Pancreas (tissue), 10 donors: Measurements from ENCODE around the gene ZFYVE27. TPM values are rescaled to one million over a fixed set of nuclear protein-coding genes. Genes with fewer than 3 reads are reported as not detected.
"Not testable (repeated sequence)": the region's sequence is repeated elsewhere in the genome, so short reads cannot be mapped to it uniquely, and the experiment has no call there.

Source experiments
- ATAC-seq, 4 donors: fragments of 200-7000 bp; cut with Tn5 transposase; one replicate each; pipeline versions ENCODE4 v1.8.0 to v1.9.1; 2020; ENCODE audit warnings: mild to moderate bottlenecking in 4 of 4, moderate library complexity in 4 of 4
- DNase-seq, 6 donors: peaks; one replicate each; pipeline ENCODE4 v3.0.0-alpha.2; 2020
- FAIRE-seq: peaks from 2 replicates; lab custom pipeline; 2012; peaks lifted over from hg19 to GRCh38; lab: Jason Lieb, UNC
- H3K27ac ChIP-seq, 4 donors: fragments of 200-600 bp; sonication (generic); 1 replicate in 3 of 4; 2 replicates in 1 of 4; pipeline versions ENCODE4 v1.5.0 to v1.8.0; 2020
- H3K27me3 ChIP-seq, 4 donors: fragments of 200-600 bp; one replicate each; pipeline ENCODE4 v1.8.0; 2021
- H3K36me3 ChIP-seq, 3 donors: fragments of 200-600 bp; sonication (generic) in 1 of 3; one replicate each; pipeline versions ENCODE4 v1.5.0 to v1.8.0; 2020 to 2021
- H3K4me1 ChIP-seq, 3 donors: fragments of 200-600 bp; one replicate each; pipeline ENCODE4 v1.8.0; 2021
- H3K4me3 ChIP-seq, 4 donors: fragments of 200-600 bp; sonication (generic) in 2 of 4; one replicate each; pipeline versions ENCODE4 v1.5.0 to v1.8.0; 2020 to 2021
- H3K9me3 ChIP-seq, 4 donors: fragments of 200-600 bp; one replicate each; pipeline ENCODE4 v1.8.0; 2021
- CTCF ChIP-seq, 4 donors: fragments of 200-600 bp; sonication (generic) in 3 of 4; IDR thresholded peaks; one replicate each; pipeline versions ENCODE4 v1.5.0 to v1.8.0; 2021; ENCODE audit warnings: antibody characterized with exemption in 4 of 4
- WGBS, 2 donors: extraction: QIAGEN DNeasy Blood & Tissue Kit; methylation state at CpG; one replicate each; pipeline ENCODE4 v1.1.7; 2013; 5-methylcytosine and 5-hydroxymethylcytosine counted together
- intact Hi-C, 3 donors: fragments of 100-400 bp; cut with DNase I; formaldehyde crosslinking; loops; one replicate each; pipeline versions ENCODE4 v1.11.1 to v1.14.2; 2022
- polyA plus RNA-seq, 2 donors: library from polyadenylated mRNA; stranded (reverse); fragments of 200-250 nt; gene quantifications; one replicate each; pipeline ENCODE4 v1.2.3, GENCODE V29; 2013
- total RNA-seq, 6 donors: library from RNA; stranded (reverse); fragmentation: NEBNext Ultra II Directional in 4 of 6; extraction: Animal tissue kit (Norgen Biotek cat#: 25700) in 4 of 6; gene quantifications; one replicate each; pipeline versions ENCODE4 v1.2.1 to v1.2.4, GENCODE V29; 2021 to 2023
- donor health status: healthy with polysubstance abuse.
- donor health status: DM: no; HTN: no; CAD: no; lungs with moderate emphysema.
- donor health status: DM: no; HTN: no; CAD: no.
- donor health status: control.
- donor health status: control.
- donor health status: Bipolar disorder and iron deficiency.
- donor health status: DM: yes; HTN: yes; CAD: no.
- donor health status: DM: no; HTN: no; CAD: no.
- donor health status: DM: no; HTN: no; CAD: no.
- donor health status: DM: yes; HTN: yes; CAD: no.

Gene ZFYVE27
- total RNA-seq (10 to 100 TPM; 11.9 to 23.6 (median 14.3) TPM), polyA plus RNA-seq (10 to 100 TPM; 22.3 to 34.9 TPM)

- peaks cover 0 to 15% (median 6%) of the 10 kb centered on the region in 3 donors for H3K4me1 ChIP-seq
- H3K9me3 ChIP-seq: no peaks in the 10 kb centered on the region
- 0% methylated on average over 66 to 72 of the region's 72 CpGs for WGBS, 2 donors
- intact Hi-C loops: loop anchor here in 1 of 3 donors (10.0 kb wide), 1 partner anchor 52 kb away; the partner anchor contains the start of gene AVPI1
- DNase-seq (peak; percentile 95 to 99 (median 98)), FAIRE-seq (no peak), ATAC-seq (peak; percentile 93 to 98 (median 96))
- H3K4me3 ChIP-seq: peak within 1 kb of the TSS; percentile 89 to 99 (median 92)
- no peaks in the 10 kb centered on the region for H3K27me3 ChIP-seq
- TF ChIP-seq CTCF (IDR thresholded peaks at IDR 0.05): no peak
- H3K36me3 ChIP-seq: no peaks in the 10 kb centered on the region
- peak within 1 kb of the TSS; percentile 82 to 92 (median 88) for H3K27ac ChIP-seq
Measured at GRCh38 chr10:97736902-97737769, at the start of gene ZFYVE27. Gene ZFYVE27, plus strand, starts transcription at chr10:97737128. Its CDS starts 1,350 bp downstream, at chr10:97738478.

- H3K4me3 ChIP-seq: peak overlapping the region in 2 of 4 donors; percentile 59 to 71
- no peaks in the 10 kb centered on the region for H3K9me3 ChIP-seq
- no peak for DNase-seq
- WGBS, 2 donors: 37 to 44% methylated on average over 14 of the region's 14 CpGs
- no peaks in the 10 kb centered on the region for H3K36me3 ChIP-seq
- H3K27ac ChIP-seq: peak overlapping the region; percentile 69 to 87 (median 82)
- no peaks in the 10 kb centered on the region for H3K27me3 ChIP-seq
- no peak for TF ChIP-seq CTCF (IDR thresholded peaks at IDR 0.05)
- ATAC-seq: no peak
- no peak for FAIRE-seq
- intact Hi-C loops: loop anchor here in 1 of 3 donors (10.0 kb wide), 1 partner anchor 47 kb away; the partner anchor contains the start of gene ZFYVE27
- H3K4me1 ChIP-seq: peaks cover 15 to 43% (median 19%) of the 10 kb centered on the region in 3 donors
Measured at GRCh38 chr10:97687785-97688781, 48.8 kb upstream of the ZFYVE27 start.

DNA sequence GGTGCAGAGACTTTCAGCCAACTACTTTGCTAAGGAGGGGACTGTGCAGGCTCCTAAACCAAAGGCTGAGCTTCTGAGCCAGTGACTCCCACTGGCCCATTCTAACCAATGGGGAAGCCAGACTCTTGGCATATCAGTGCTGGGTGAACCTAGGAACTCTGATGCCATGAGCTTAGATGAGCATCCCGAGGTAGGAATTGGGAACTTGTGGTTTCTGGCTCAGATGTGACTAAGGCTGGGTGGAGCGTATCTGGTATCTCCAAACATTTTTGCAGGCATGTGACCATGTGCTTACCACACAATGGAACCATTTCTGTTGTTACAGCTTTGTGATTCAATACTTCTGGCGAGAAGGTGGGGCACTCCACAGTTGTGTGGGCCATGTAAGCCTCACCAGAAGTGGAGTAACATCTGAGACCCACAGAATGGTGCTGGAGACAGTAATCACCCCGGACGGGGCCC lies 47.3 kb upstream of the ZFYVE27 start:
- H3K27me3 ChIP-seq: no peaks in the 10 kb centered on the region
- FAIRE-seq (no peak), ATAC-seq (no peak), DNase-seq (no peak)
- no peaks in the 10 kb centered on the region for H3K9me3 ChIP-seq
- TF ChIP-seq CTCF (IDR thresholded peaks at IDR 0.05): no peak
- WGBS, 2 donors: 84 to 92% methylated on average over 5 of the region's 5 CpGs
- intact Hi-C loops: loop anchor here in 1 of 3 donors (10.0 kb wide), 1 partner anchor 45 kb away; the partner anchor contains the start of gene ZFYVE27
- H3K27ac ChIP-seq: no peak overlapping the region
- no peak overlapping the region for H3K4me3 ChIP-seq
- peaks cover 12 to 30% (median 13%) of the 10 kb centered on the region in 3 donors for H3K4me1 ChIP-seq
- no peaks in the 10 kb centered on the region for H3K36me3 ChIP-seq

DNA sequence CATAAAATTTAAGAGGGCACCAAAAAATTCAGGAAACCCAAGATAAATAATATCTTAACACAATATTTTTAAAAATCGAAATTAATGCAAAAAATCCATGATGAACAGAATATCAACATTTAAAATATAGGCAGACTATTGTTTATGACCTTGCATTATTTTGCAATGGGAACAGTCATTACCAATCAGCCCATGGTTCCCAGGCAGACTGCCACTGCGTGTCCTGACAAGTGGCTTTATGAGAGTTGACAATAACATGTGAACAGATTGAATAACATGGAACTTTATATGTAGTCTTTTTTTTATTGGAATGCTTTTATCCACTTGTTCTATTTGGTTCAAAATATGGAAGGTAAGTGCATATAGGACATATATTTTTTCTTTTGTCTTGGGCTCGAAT lies 46.8 kb upstream of the ZFYVE27 start:
- H3K36me3 ChIP-seq: no peaks in the 10 kb centered on the region
- ATAC-seq: no peak
- no peak for TF ChIP-seq CTCF (IDR thresholded peaks at IDR 0.05)
- WGBS, 2 donors: 73 to 86% methylated on average over 3 of the region's 3 CpGs
- H3K9me3 ChIP-seq: no peaks in the 10 kb centered on the region
- H3K27me3 ChIP-seq: no peaks in the 10 kb centered on the region
- H3K4me3 ChIP-seq: no peak overlapping the region
- no peak for FAIRE-seq
- no peak for DNase-seq
- peaks cover 12 to 25% (median 13%) of the 10 kb centered on the region in 3 donors for H3K4me1 ChIP-seq
- H3K27ac ChIP-seq: no peak overlapping the region
- intact Hi-C loops: no loop called here

DNA sequence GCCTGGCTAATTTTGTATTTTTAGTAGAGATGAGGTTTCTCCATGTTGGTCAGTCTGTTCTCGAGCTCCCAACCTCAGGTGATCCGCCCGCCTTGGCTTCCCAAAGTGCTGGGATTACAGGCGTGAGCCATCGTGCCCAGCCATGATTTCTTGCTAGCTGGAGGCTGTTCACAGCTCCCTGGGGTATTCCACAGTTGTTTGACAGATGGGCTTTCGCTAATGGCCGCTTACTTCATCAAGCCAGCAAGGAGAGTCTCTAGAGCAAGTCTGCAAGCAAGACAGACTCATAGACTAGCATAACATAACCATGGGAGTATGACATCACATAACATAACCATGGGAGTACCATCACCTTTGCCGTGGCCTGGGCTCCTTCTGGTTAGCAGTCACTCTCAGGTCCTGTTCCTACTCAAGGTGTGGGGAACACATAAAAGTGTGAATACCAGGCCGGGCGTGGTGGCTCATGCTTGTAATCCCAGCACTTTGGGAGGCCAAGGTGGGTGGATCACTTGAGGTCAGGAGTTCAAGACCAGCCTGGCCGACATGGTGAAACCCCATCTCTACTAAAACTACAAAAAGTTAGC lies 38.8 kb upstream of the ZFYVE27 start:
- intact Hi-C loops, H3K27me3 ChIP-seq, H3K36me3 ChIP-seq, FAIRE-seq, H3K9me3 ChIP-seq, ATAC-seq, H3K4me3 ChIP-seq: not testable (repeated sequence)
- H3K27ac ChIP-seq: peak overlapping the region; percentile 17 to 57 (median 32)
- peaks cover 0 to 11% (median 5%) of the 10 kb centered on the region in 3 donors for H3K4me1 ChIP-seq
- WGBS, 2 donors: 83 to 89% methylated on average over 11 of the region's 11 CpGs
- DNase-seq: peak in 1 of 6 donors; percentile 23
